Measurements from ENCODE around the gene ZP1.
"Not testable (repeated sequence)": the region's sequence is repeated elsewhere in the genome, so short reads cannot be mapped to it uniquely, and the experiment has no call there.

ZP1 gene

GRCh38 chr11:60906132-60906972, 39.0 kb downstream of the ZP1 start, which contains the start of gene PRPF19:
Gene PRPF19, minus strand, starts transcription at chr11:60906585. Its CDS starts 203 bp downstream, at chr11:60906382.
- DNase-seq (ENCODE audit: low spot score) (peak; percentile 88), FAIRE-seq (peak; percentile 83)

- no peak for FAIRE-seq
- DNase-seq (ENCODE audit: low spot score), result no peak
Measured at GRCh38 chr11:60908803-60909202, 41.5 kb downstream of the ZP1 start.

- FAIRE-seq; DNase-seq (ENCODE audit: low spot score): not testable (repeated sequence)
Measured at GRCh38 chr11:60909680-60910280, 42.4 kb downstream of the ZP1 start.

GRCh38 chr11:60910281-60910687, 42.9 kb downstream of the ZP1 start:
- DNase-seq (ENCODE audit: low spot score), result no peak
- no peak for FAIRE-seq

- DNase-seq (ENCODE audit: low spot score), result no peak
- no peak for FAIRE-seq
Measured at GRCh38 chr11:60910711-60911380, 43.5 kb downstream of the ZP1 start.

- FAIRE-seq (no peak), DNase-seq (ENCODE audit: low spot score) (no peak)
Measured at GRCh38 chr11:60912223-60912850, 45.0 kb downstream of the ZP1 start.

- FAIRE-seq (no peak), DNase-seq (ENCODE audit: low spot score) (no peak)
Measured at GRCh38 chr11:60912851-60913528, 45.6 kb downstream of the ZP1 start.

- peak; percentile 66 for DNase-seq (ENCODE audit: low spot score)
- FAIRE-seq, result no peak
Measured at GRCh38 chr11:60913793-60914632, 46.7 kb downstream of the ZP1 start, which contains the start of gene TMEM109. Gene TMEM109, plus strand, starts transcription at chr11:60914158. Its CDS starts 5,536 bp downstream, at chr11:60919694.

GRCh38 chr11:60914633-60915247, 47.4 kb downstream of the ZP1 start:
- DNase-seq (ENCODE audit: low spot score), result peak; percentile 5
- no peak for FAIRE-seq

- DNase-seq (ENCODE audit: low spot score) (peak; percentile 69), FAIRE-seq (peak; percentile 44)
Measured at GRCh38 chr11:60915248-60915914, 48.0 kb downstream of the ZP1 start.

GRCh38 chr11:60916669-60917206, 49.4 kb downstream of the ZP1 start:
- no peak for FAIRE-seq
- DNase-seq (ENCODE audit: low spot score), result no peak

- FAIRE-seq (no peak), DNase-seq (ENCODE audit: low spot score) (no peak)
Measured at GRCh38 chr11:60917267-60917666, 49.9 kb downstream of the ZP1 start.

- DNase-seq (ENCODE audit: low spot score), result no peak
- no peak for FAIRE-seq
Measured at GRCh38 chr11:60918251-60918938, 51.1 kb downstream of the ZP1 start.

GRCh38 chr11:60918939-60919265, 51.6 kb downstream of the ZP1 start:
- FAIRE-seq (peak; percentile 47), DNase-seq (ENCODE audit: low spot score) (peak; percentile 79)

- DNase-seq (ENCODE audit: low spot score), result no peak
- FAIRE-seq, result no peak
Measured at GRCh38 chr11:60919320-60919719, 52.0 kb downstream of the ZP1 start.

GRCh38 chr11:60919956-60920355, 52.6 kb downstream of the ZP1 start:
- no peak for DNase-seq (ENCODE audit: low spot score)
- no peak for FAIRE-seq

GRCh38 chr11:60921259-60921658, 53.9 kb downstream of the ZP1 start:
- FAIRE-seq, result no peak
- no peak for DNase-seq (ENCODE audit: low spot score)

- no peak for DNase-seq (ENCODE audit: low spot score)
- no peak for FAIRE-seq
Measured at GRCh38 chr11:60921777-60922335, 54.5 kb downstream of the ZP1 start.

Measured in RCC 7860 (cell line).